ENCODE measurements around the gene SORBS1. TPM values are rescaled to one million over a fixed set of nuclear protein-coding genes. Genes with fewer than 3 reads are reported as not detected.

The SORBS1 gene
- polyA plus RNA-seq, 1 donor from 2014 or later, result 39.5 TPM

DNA sequence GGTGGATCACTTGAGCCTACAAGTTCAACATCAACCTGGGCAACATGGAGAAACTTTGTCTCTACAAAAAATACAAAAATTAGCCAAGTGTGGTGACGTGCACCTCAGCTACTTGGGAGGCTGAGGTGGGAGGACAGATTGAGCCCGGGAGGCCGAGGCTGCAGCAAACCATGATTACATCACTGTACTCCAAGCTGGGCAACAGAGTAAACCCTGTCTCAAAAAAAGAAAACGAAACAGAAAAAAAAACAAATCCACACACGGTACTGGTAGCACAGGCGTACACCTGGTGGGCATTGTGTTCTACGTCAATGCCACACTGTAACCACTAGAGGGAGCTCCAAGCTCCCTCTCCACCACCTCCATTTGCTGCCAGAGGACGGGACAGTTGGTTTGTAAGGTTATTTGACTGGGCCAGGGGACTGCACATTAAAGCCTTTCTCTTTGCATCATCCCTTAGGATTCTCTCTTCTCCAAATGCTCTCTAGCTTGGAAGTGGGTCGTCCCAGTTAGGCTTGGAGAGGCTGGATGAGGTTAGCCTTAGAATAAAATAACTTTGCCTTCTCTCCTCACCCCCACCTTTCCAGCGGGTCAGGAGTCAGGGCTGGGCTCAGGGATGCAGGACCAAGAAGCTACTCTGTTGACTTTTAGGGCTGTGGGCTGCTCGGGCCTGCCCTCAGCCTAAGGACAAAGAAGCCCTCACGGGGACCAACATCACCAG, 130.8 kb downstream of the SORBS1 start:
- Histone ChIP-seq H3F3A (ENCODE audit: insufficient read depth, low read length, poor library complexity, severe bottlenecking) (no peaks in the 10 kb centered on the region), H3K4me3 (ENCODE audit: low read length) (no peak overlapping the region), H3K9ac (ENCODE audit: low read length) (no peak overlapping the region), H3K27me3 (ENCODE audit: insufficient read depth, low read depth, low read length) (no peaks in the 10 kb centered on the region), H3K36me3 (ENCODE audit: insufficient read depth, low read length) (peaks cover 8% of the 10 kb centered on the region), H3K79me2 (replicated peaks; ENCODE audit: insufficient read depth, low read length) (no peaks in the 10 kb centered on the region), H3K9me3 (ENCODE audit: low read length) (no peaks in the 10 kb centered on the region), H3K4me2 (ENCODE audit: low read length) (no peak overlapping the region), H2AFZ (ENCODE audit: low read depth, low read length) (no peak overlapping the region), H4K20me1 (ENCODE audit: insufficient read depth) (no peaks in the 10 kb centered on the region), H3K27ac (ENCODE audit: low read length) (no peak overlapping the region), H3K9me2 (ENCODE audit: insufficient read depth, low read length) (no peaks in the 10 kb centered on the region)
- TF ChIP-seq CTCF (IDR thresholded peaks at IDR 0.05; ENCODE audit: poor library complexity, severe bottlenecking) (peak; percentile 92), TAF1 (IDR thresholded peaks at IDR 0.05; ENCODE audit: low read depth) (no peak), POLR2AphosphoS5 (IDR thresholded peaks at IDR 0.05) (no peak), EZH2 (IDR thresholded peaks at IDR 0.05; ENCODE audit: borderline replicate concordance, insufficient read depth, low read length, poor library complexity, severe bottlenecking) (no peak), EP300 (conservative IDR thresholded peaks at IDR 0.05; ENCODE audit: poor library complexity, severe bottlenecking) (no peak), RAD21 (conservative IDR thresholded peaks at IDR 0.05) (peak; percentile 88), SMC3 (conservative IDR thresholded peaks at IDR 0.05; ENCODE audit: poor library complexity) (peak; percentile 93), MXI1 (conservative IDR thresholded peaks at IDR 0.05; ENCODE audit: poor library complexity, severe bottlenecking) (no peak)
- TF ChIP-seq, protein P1, sequence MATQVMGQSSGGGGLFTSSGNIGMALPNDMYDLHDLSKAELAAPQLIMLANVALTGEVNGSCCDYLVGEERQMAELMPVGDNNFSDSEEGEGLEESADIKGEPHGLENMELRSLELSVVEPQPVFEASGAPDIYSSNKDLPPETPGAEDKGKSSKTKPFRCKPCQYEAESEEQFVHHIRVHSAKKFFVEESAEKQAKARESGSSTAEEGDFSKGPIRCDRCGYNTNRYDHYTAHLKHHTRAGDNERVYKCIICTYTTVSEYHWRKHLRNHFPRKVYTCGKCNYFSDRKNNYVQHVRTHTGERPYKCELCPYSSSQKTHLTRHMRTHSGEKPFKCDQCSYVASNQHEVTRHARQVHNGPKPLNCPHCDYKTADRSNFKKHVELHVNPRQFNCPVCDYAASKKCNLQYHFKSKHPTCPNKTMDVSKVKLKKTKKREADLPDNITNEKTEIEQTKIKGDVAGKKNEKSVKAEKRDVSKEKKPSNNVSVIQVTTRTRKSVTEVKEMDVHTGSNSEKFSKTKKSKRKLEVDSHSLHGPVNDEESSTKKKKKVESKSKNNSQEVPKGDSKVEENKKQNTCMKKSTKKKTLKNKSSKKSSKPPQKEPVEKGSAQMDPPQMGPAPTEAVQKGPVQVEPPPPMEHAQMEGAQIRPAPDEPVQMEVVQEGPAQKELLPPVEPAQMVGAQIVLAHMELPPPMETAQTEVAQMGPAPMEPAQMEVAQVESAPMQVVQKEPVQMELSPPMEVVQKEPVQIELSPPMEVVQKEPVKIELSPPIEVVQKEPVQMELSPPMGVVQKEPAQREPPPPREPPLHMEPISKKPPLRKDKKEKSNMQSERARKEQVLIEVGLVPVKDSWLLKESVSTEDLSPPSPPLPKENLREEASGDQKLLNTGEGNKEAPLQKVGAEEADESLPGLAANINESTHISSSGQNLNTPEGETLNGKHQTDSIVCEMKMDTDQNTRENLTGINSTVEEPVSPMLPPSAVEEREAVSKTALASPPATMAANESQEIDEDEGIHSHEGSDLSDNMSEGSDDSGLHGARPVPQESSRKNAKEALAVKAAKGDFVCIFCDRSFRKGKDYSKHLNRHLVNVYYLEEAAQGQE (IDR thresholded peaks at IDR 0.05; ENCODE audit: borderline replicate concordance), result no peak

GRCh38 chr10:95429639-95430038, 131.5 kb downstream of the SORBS1 start:
- H3K9me2 ChIP-seq (ENCODE audit: insufficient read depth, low read length), result no peaks in the 10 kb centered on the region
- TF ChIP-seq EZH2 (IDR thresholded peaks at IDR 0.05; ENCODE audit: borderline replicate concordance, insufficient read depth, low read length, poor library complexity, severe bottlenecking) (no peak), TAF1 (IDR thresholded peaks at IDR 0.05; ENCODE audit: low read depth) (no peak), EP300 (conservative IDR thresholded peaks at IDR 0.05; ENCODE audit: poor library complexity, severe bottlenecking) (no peak), POLR2AphosphoS5 (IDR thresholded peaks at IDR 0.05) (no peak), CTCF (IDR thresholded peaks at IDR 0.05; ENCODE audit: poor library complexity, severe bottlenecking) (no peak), RAD21 (conservative IDR thresholded peaks at IDR 0.05) (no peak), SMC3 (conservative IDR thresholded peaks at IDR 0.05; ENCODE audit: poor library complexity) (no peak), MXI1 (conservative IDR thresholded peaks at IDR 0.05; ENCODE audit: poor library complexity, severe bottlenecking) (no peak)
- TF ChIP-seq, protein P1 (IDR thresholded peaks at IDR 0.05; ENCODE audit: borderline replicate concordance), result no peak
- no peak overlapping the region for H3K4me2 ChIP-seq (ENCODE audit: low read length)
- no peak overlapping the region for H3K4me3 ChIP-seq (ENCODE audit: low read length)
- peaks cover 8% of the 10 kb centered on the region for H3K36me3 ChIP-seq (ENCODE audit: insufficient read depth, low read length)
- H3K9me3 ChIP-seq (ENCODE audit: low read length), result no peaks in the 10 kb centered on the region
- H3K79me2 ChIP-seq (replicated peaks; ENCODE audit: insufficient read depth, low read length), result no peaks in the 10 kb centered on the region
- H3F3A ChIP-seq (ENCODE audit: insufficient read depth, low read length, poor library complexity, severe bottlenecking), result no peaks in the 10 kb centered on the region
- no peaks in the 10 kb centered on the region for H4K20me1 ChIP-seq (ENCODE audit: insufficient read depth)
- H2AFZ ChIP-seq (ENCODE audit: low read depth, low read length), result no peak overlapping the region
- no peak overlapping the region for H3K9ac ChIP-seq (ENCODE audit: low read length)
- no peaks in the 10 kb centered on the region for H3K27me3 ChIP-seq (ENCODE audit: insufficient read depth, low read depth, low read length)
- H3K27ac ChIP-seq (ENCODE audit: low read length), result no peak overlapping the region

Measured in neural cell (in vitro differentiated cells).